Gastroesophageal sphincter (tissue), 4 donors: ENCODE results near the gene PCARE. TPM values are rescaled to one million over a fixed set of nuclear protein-coding genes. Genes with fewer than 3 reads are reported as not detected.

ENCODE experiments used
- ATAC-seq: fragments of 150-250 bp; one replicate; pipeline ENCODE4 v1.9.1; 2016; ENCODE audit warnings: mild to moderate bottlenecking, moderate library complexity
- H3K27ac ChIP-seq, 4 donors: fragments of 200-600 bp; sonication (generic) in 3 of 4; 1 replicate in 3 of 4; 2 replicates in 1 of 4; pipeline ENCODE4 v1.5.1; 2016 to 2019
- H3K27me3 ChIP-seq: fragments of 200-600 bp; sonication (generic); one replicate; pipeline ENCODE4 v1.5.1; 2019
- H3K36me3 ChIP-seq, 2 donors: fragments of 200-600 bp; sonication (generic); one replicate each; pipeline ENCODE4 v1.5.1; 2019; ENCODE audit warnings: control low read depth in 1 of 2
- H3K4me1 ChIP-seq, 3 donors: fragments of 200-600 bp; sonication (generic); 1 replicate in 2 of 3; 2 replicates in 1 of 3; pipeline ENCODE4 v1.5.1; 2016 to 2019; ENCODE audit warnings: control low read depth in 2 of 3
- H3K4me3 ChIP-seq, 2 donors: fragments of 200-600 bp; sonication (generic); one replicate each; pipeline ENCODE4 v1.5.1; 2019; ENCODE audit warnings: mild to moderate bottlenecking in 1 of 2, moderate library complexity in 1 of 2
- H3K9me3 ChIP-seq, 3 donors: fragments of 200-600 bp; sonication (generic); one replicate each; pipeline ENCODE4 v1.5.1; 2017 to 2019; ENCODE audit warnings: control low read depth in 2 of 3
- CTCF ChIP-seq, 4 experiments: fragments of 200-600 bp in 2 of 4; fragments of 450-650 bp in 2 of 4; sonication (generic) in 1 of 4; IDR thresholded peaks; one replicate each; pipeline ENCODE4 v1.5.1; 2017 to 2019; ENCODE audit warnings: antibody characterized with exemption in 4 of 4, mild to moderate bottlenecking in 2 of 4, moderate library complexity in 2 of 4
- EP300 ChIP-seq: sonication (generic); formaldehyde crosslinking; IDR thresholded peaks from one replicate; pipeline ENCODE4 v1.6.1; 2017; ENCODE audit warnings: antibody characterized with exemption, mild to moderate bottlenecking
- POLR2A ChIP-seq, 2 donors: fragments of 450-650 bp; IDR thresholded peaks; one replicate each; pipeline ENCODE4 v1.6.1; 2017; ENCODE audit warnings: antibody characterized with exemption in 2 of 2, mild to moderate bottlenecking in 2 of 2, moderate library complexity in 1 of 2
- POLR2AphosphoS5 ChIP-seq: sonication (generic); formaldehyde crosslinking; IDR thresholded peaks from one replicate; pipeline ENCODE4 v1.6.1; 2017; ENCODE audit warnings: antibody characterized with exemption
- WGBS, 2 donors: methylation state at CpG; one replicate each; pipeline ENCODE4 v1.1.5; 2018; ENCODE audit warnings: low coverage in 1 of 2; 5-methylcytosine and 5-hydroxymethylcytosine counted together
- total RNA-seq, 4 donors: library from RNA; depleted of rRNA; stranded (reverse); fragments of >200 nt; gene quantifications; one replicate each; pipeline ENCODE4 v1.1.0, GENCODE V29; 2016

PCARE gene
- total RNA-seq, 4 donors from 2014 or later, result under 0.01 TPM; not detected in 3

GRCh38 chr2:29060441-29060840, 13.9 kb downstream of the PCARE start:
- no peak overlapping the region for H3K27ac ChIP-seq
- H3K36me3 ChIP-seq, result no peaks in the 10 kb centered on the region
- no peaks in the 10 kb centered on the region for H3K27me3 ChIP-seq
- WGBS, 2 donors, result 66 to 67% methylated on average over 2 to 9 of the region's 9 CpGs
- H3K4me1 ChIP-seq, result peaks cover 0 to 41% (median 20%) of the 10 kb centered on the region in 3 donors
- no peaks in the 10 kb centered on the region for H3K9me3 ChIP-seq
- H3K4me3 ChIP-seq, result no peak overlapping the region
- ATAC-seq, result no peak
- TF ChIP-seq EP300, result no peak
- TF ChIP-seq POLR2A (IDR thresholded peaks at IDR 0.05), result no peak
- TF ChIP-seq CTCF (IDR thresholded peaks at IDR 0.05), result no peak
- no peak for TF ChIP-seq POLR2AphosphoS5

DNA sequence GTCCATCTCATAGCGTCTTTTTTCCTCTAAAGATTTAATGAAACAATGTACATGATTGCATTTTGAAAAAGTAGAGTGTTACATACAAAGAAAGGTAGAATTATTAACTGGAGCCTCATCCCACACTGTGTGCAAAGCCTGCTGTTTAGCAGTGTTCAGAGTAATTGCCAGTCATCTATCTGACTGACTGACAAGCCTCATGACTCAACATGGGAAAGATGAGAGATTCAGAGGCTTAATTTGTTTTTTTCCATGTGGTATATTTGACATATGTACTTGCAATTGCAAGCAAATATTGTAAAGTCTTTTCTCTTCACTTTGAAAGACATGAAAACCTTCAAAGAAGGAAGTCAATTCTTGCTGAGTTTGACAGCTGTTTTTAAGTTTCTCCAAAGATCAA, 14.7 kb downstream of the PCARE start:
- no peak for ATAC-seq
- H3K27ac ChIP-seq, result no peak overlapping the region
- no peaks in the 10 kb centered on the region for H3K27me3 ChIP-seq
- H3K4me3 ChIP-seq, result no peak overlapping the region
- 100% methylated on average over 1 of the region's 1 CpG for WGBS, 2 donors
- peaks cover 0 to 33% (median 13%) of the 10 kb centered on the region in 3 donors for H3K4me1 ChIP-seq
- H3K9me3 ChIP-seq, result no peaks in the 10 kb centered on the region
- H3K36me3 ChIP-seq, result no peaks in the 10 kb centered on the region
- no peak for TF ChIP-seq CTCF (IDR thresholded peaks at IDR 0.05)
- no peak for TF ChIP-seq POLR2A (IDR thresholded peaks at IDR 0.05)
- TF ChIP-seq POLR2AphosphoS5, result no peak
- TF ChIP-seq EP300, result no peak

- peaks cover 0 to 10% of the 10 kb centered on the region in 2 donors for H3K36me3 ChIP-seq
- peaks cover 0 to 11% (median 0%) of the 10 kb centered on the region in 3 donors for H3K4me1 ChIP-seq
- WGBS, 2 donors, result 80 to 100% methylated on average over 1 to 4 of the region's 4 CpGs
- H3K9me3 ChIP-seq, result no peaks in the 10 kb centered on the region
- no peak for ATAC-seq
- H3K4me3 ChIP-seq, result no peak overlapping the region
- no peaks in the 10 kb centered on the region for H3K27me3 ChIP-seq
- TF ChIP-seq EP300 (no peak), POLR2AphosphoS5 (no peak), CTCF (IDR thresholded peaks at IDR 0.05) (no peak), POLR2A (IDR thresholded peaks at IDR 0.05) (no peak)
- no peak overlapping the region for H3K27ac ChIP-seq
Observed at GRCh38 chr2:29057006-29057405, 17.3 kb downstream of the PCARE start.

DNA sequence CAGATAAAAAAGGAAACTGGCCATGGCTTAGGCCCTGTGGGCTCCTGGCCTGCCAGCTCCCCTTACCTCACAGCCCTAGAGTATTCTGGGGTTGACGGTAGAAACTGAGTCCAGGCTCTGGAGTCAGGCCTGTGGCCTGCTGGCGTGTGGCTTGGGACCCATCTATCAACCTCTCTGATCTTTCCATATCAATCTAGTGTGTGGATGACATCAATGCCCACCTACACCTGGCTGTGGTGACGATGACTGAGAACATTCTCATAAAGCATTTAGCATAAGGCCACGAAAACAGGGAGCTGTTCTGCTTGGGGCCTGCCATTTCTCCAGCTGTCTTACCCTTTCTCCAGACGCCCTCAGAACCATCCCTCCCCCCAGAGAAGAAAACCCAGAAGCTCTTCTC, 17.9 kb downstream of the PCARE start:
- TF ChIP-seq CTCF (IDR thresholded peaks at IDR 0.05) (no peak), POLR2AphosphoS5 (no peak), POLR2A (IDR thresholded peaks at IDR 0.05) (no peak), EP300 (no peak)

GRCh38 chr2:29055601-29056000, 18.7 kb downstream of the PCARE start:
- H3K27me3 ChIP-seq, result no peaks in the 10 kb centered on the region
- no peaks in the 10 kb centered on the region for H3K9me3 ChIP-seq
- H3K4me3 ChIP-seq, result no peak overlapping the region
- no peak for ATAC-seq
- TF ChIP-seq CTCF (IDR thresholded peaks at IDR 0.05), result no peak
- H3K4me1 ChIP-seq, result peaks cover 0 to 11% (median 0%) of the 10 kb centered on the region in 3 donors
- WGBS, 2 donors, result 100% methylated on average over 1 of the region's 1 CpG
- H3K36me3 ChIP-seq, result peaks cover 0 to 14% of the 10 kb centered on the region in 2 donors
- no peak overlapping the region for H3K27ac ChIP-seq

More for the DNA sequence above, 17.9 kb downstream of the PCARE start:
- no peaks in the 10 kb centered on the region for H3K9me3 ChIP-seq
- no peak for ATAC-seq
- no peaks in the 10 kb centered on the region for H3K27me3 ChIP-seq
- H3K4me1 ChIP-seq, result peaks cover 0 to 11% (median 0%) of the 10 kb centered on the region in 3 donors
- H3K27ac ChIP-seq, result no peak overlapping the region
- peaks cover 0 to 14% of the 10 kb centered on the region in 2 donors for H3K36me3 ChIP-seq
- 87 to 88% methylated on average over 3 to 4 of the region's 5 CpGs for WGBS, 2 donors
- no peak overlapping the region for H3K4me3 ChIP-seq
